NB4 (cell line): ENCODE measurements around the gene TFEB.

Experiments used
- POLR2A ChIP-seq: IDR thresholded peaks from 2 replicates; pipeline ENCODE4 v1.6.1; 2011; ENCODE audit warnings: mild to moderate bottlenecking; ENCODE audit not compliant: insufficient read length; ENCODE audit errors: extremely low read depth
- TF ChIP-seq, protein P1 (sequence below): IDR thresholded peaks from one replicate; pipeline ENCODE4 v1.5.1; 2012; ENCODE audit warnings: low read depth, low read length

DNA sequence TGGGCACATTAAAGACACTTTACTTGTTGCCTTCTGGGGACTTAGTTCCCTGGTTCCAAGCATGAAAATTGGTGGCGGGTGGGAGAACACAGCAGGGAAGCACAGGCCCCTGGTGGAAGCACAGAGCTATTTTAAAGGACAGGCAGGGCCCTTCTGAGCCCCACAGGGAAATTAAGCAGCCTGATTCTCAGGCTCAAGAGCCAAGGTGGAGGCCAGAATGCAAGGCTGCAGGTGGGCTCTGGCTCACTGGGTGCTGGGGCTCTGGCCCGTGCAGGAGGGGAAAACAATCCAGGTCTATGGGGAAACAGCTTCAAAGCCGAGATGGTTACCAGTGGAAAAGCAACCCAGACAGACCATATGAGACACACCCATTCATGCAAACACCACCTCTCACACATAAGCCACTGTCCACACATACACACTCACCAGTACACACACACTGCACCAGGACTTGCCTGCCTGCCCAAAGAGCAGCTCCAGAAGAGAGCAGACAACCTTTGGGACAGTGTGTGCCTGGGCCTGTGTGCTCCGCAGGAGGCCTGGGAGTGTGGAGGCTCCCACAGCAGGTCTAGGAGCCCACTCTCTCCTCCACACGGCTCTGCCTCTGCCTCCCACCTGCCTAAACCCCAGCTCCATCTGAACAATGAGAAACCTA is 30.6 kb downstream of the TFEB start:
- TF ChIP-seq, protein P1, sequence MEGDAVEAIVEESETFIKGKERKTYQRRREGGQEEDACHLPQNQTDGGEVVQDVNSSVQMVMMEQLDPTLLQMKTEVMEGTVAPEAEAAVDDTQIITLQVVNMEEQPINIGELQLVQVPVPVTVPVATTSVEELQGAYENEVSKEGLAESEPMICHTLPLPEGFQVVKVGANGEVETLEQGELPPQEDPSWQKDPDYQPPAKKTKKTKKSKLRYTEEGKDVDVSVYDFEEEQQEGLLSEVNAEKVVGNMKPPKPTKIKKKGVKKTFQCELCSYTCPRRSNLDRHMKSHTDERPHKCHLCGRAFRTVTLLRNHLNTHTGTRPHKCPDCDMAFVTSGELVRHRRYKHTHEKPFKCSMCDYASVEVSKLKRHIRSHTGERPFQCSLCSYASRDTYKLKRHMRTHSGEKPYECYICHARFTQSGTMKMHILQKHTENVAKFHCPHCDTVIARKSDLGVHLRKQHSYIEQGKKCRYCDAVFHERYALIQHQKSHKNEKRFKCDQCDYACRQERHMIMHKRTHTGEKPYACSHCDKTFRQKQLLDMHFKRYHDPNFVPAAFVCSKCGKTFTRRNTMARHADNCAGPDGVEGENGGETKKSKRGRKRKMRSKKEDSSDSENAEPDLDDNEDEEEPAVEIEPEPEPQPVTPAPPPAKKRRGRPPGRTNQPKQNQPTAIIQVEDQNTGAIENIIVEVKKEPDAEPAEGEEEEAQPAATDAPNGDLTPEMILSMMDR, result no peak
- TF ChIP-seq POLR2A, result no peak
